Neural cell (in vitro differentiated cells): Measurements from ENCODE around the gene SH3PXD2A.

ENCODE experiments used
- EP300 ChIP-seq: fragments of 450-650 bp; conservative IDR thresholded peaks from 2 replicates; pipeline ENCODE4 v1.6.1; 2014; ENCODE audit warnings: antibody characterized with exemption, mild to moderate bottlenecking, moderate library complexity; ENCODE audit not compliant: poor library complexity, severe bottlenecking
- EZH2 ChIP-seq: fragments of 200-600, 300-800 bp; shearing (Covaris generic), sonication (generic); IDR thresholded peaks from 2 replicates; pipeline ENCODE4 v1.6.1; 2014; ENCODE audit warnings: antibody characterized with exemption, low read length, borderline replicate concordance, mild to moderate bottlenecking; ENCODE audit not compliant: insufficient read depth, poor library complexity, severe bottlenecking
- MXI1 ChIP-seq: fragments of 450-650 bp; conservative IDR thresholded peaks from 2 replicates; pipeline ENCODE4 v1.6.1; 2014; ENCODE audit warnings: antibody characterized with exemption, mild to moderate bottlenecking; ENCODE audit not compliant: poor library complexity, severe bottlenecking
- POLR2AphosphoS5 ChIP-seq: IDR thresholded peaks from 2 replicates; pipeline ENCODE4 v1.6.1; 2012
- RAD21 ChIP-seq: fragments of 450-650 bp; conservative IDR thresholded peaks from 2 replicates; pipeline ENCODE4 v1.6.1; 2014; ENCODE audit warnings: antibody characterized with exemption, mild to moderate bottlenecking, moderate library complexity
- SMC3 ChIP-seq: fragments of 450-650 bp; conservative IDR thresholded peaks from 2 replicates; pipeline ENCODE4 v1.6.1; 2014; ENCODE audit warnings: antibody characterized with exemption, mild to moderate bottlenecking, moderate library complexity; ENCODE audit not compliant: poor library complexity
- TF ChIP-seq, protein P1 (sequence below): fragments of 450-650 bp; IDR thresholded peaks from 2 replicates; pipeline ENCODE4 v1.5.1; 2014; ENCODE audit warnings: antibody characterized with exemption, mild to moderate bottlenecking, moderate library complexity; ENCODE audit not compliant: poor library complexity, severe bottlenecking
- TF ChIP-seq, protein P2 (sequence below): IDR thresholded peaks from 2 replicates; pipeline ENCODE4 v1.6.1; 2012; ENCODE audit warnings: borderline replicate concordance

DNA sequence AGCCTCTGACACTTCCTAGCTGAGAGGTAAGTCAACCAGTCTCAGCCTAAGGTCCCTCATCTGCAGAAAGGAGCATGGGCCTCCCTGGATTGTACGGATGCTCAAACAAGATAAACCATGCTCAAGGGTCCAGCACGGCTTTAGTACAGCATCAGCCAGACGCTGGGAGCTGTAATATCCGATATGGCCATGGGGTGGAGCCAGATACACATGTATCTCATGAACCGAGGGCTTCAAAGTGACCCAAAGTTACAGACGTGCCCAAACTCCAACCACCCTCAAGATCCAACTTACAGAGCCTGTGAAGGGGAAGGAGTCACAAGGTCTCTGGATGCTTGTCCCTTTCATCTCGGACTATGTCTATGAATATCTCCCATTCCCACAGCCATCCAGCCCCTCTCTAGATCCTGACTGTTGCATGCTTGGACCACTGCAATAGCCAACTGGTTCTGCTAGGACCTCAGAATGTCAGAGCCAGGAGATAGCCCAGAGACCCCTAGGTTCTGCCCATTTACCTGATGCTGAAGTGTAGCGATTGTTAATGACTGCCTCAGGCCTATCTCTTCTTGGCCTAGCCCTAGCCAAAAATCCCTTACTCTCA lies 142.4 kb downstream of the SH3PXD2A start:
- TF ChIP-seq, protein P1, sequence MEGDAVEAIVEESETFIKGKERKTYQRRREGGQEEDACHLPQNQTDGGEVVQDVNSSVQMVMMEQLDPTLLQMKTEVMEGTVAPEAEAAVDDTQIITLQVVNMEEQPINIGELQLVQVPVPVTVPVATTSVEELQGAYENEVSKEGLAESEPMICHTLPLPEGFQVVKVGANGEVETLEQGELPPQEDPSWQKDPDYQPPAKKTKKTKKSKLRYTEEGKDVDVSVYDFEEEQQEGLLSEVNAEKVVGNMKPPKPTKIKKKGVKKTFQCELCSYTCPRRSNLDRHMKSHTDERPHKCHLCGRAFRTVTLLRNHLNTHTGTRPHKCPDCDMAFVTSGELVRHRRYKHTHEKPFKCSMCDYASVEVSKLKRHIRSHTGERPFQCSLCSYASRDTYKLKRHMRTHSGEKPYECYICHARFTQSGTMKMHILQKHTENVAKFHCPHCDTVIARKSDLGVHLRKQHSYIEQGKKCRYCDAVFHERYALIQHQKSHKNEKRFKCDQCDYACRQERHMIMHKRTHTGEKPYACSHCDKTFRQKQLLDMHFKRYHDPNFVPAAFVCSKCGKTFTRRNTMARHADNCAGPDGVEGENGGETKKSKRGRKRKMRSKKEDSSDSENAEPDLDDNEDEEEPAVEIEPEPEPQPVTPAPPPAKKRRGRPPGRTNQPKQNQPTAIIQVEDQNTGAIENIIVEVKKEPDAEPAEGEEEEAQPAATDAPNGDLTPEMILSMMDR: peak; percentile 94
- TF ChIP-seq, protein P2, sequence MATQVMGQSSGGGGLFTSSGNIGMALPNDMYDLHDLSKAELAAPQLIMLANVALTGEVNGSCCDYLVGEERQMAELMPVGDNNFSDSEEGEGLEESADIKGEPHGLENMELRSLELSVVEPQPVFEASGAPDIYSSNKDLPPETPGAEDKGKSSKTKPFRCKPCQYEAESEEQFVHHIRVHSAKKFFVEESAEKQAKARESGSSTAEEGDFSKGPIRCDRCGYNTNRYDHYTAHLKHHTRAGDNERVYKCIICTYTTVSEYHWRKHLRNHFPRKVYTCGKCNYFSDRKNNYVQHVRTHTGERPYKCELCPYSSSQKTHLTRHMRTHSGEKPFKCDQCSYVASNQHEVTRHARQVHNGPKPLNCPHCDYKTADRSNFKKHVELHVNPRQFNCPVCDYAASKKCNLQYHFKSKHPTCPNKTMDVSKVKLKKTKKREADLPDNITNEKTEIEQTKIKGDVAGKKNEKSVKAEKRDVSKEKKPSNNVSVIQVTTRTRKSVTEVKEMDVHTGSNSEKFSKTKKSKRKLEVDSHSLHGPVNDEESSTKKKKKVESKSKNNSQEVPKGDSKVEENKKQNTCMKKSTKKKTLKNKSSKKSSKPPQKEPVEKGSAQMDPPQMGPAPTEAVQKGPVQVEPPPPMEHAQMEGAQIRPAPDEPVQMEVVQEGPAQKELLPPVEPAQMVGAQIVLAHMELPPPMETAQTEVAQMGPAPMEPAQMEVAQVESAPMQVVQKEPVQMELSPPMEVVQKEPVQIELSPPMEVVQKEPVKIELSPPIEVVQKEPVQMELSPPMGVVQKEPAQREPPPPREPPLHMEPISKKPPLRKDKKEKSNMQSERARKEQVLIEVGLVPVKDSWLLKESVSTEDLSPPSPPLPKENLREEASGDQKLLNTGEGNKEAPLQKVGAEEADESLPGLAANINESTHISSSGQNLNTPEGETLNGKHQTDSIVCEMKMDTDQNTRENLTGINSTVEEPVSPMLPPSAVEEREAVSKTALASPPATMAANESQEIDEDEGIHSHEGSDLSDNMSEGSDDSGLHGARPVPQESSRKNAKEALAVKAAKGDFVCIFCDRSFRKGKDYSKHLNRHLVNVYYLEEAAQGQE: no peak
- TF ChIP-seq MXI1 (no peak), EP300 (no peak), POLR2AphosphoS5 (no peak), EZH2 (no peak), SMC3 (peak; percentile 96), RAD21 (peak; percentile 97)
